SK-N-MC (cell line): Measurements from ENCODE around the gene PARD3B.

Source experiments
- DNase-seq: peaks from one replicate; pipeline ENCODE4 v3.0.0-alpha.2; 2011; ENCODE audit warnings: low read depth, low spot score
- H3K27ac ChIP-seq: fragments of 200-600 bp; sonication (generic); 2 replicates; pipeline ENCODE4 v1.5.1; 2016; ENCODE audit warnings: mixed run types
- H3K36me3 ChIP-seq: fragments of 200-600 bp; sonication (generic); 2 replicates; pipeline ENCODE4 v1.6.1; 2017; ENCODE audit warnings: antibody characterized with exemption, low read length, mixed read lengths; ENCODE audit not compliant: insufficient read depth
- H3K4me3 ChIP-seq: fragments of 200-600 bp; sonication (generic); 2 replicates; pipeline ENCODE4 v1.5.1; 2016
- H3K9ac ChIP-seq: fragments of 200-600 bp; sonication (generic); 2 replicates; pipeline ENCODE4 v1.8.0; 2017; ENCODE audit warnings: mixed run types, mixed read lengths; ENCODE audit not compliant: insufficient read length
- H3K9me3 ChIP-seq: fragments of 200-600 bp; sonication (generic); 2 replicates; pipeline ENCODE4 v1.6.1; 2017; ENCODE audit warnings: low read depth, mild to moderate bottlenecking, antibody characterized with exemption, low read length, moderate library complexity, mixed read lengths
- EZH2 ChIP-seq: fragments of 200-600 bp; sonication (generic); IDR thresholded peaks from one replicate; pipeline ENCODE4 v1.6.1; 2017; ENCODE audit warnings: antibody characterized with exemption
- FOXP2 ChIP-seq: optimal IDR thresholded peaks from 2 replicates; pipeline ENCODE3; 2011; ENCODE audit warnings: mild to moderate bottlenecking, moderate library complexity; ENCODE audit not compliant: insufficient read depth; ENCODE audit errors: extremely low read length, control extremely low read depth
- POLR2AphosphoS5 ChIP-seq: IDR thresholded peaks from 2 replicates; pipeline ENCODE4 v1.6.1; 2012; ENCODE audit warnings: mild to moderate bottlenecking, low read depth, low read length, borderline replicate concordance

The PARD3B gene

DNA sequence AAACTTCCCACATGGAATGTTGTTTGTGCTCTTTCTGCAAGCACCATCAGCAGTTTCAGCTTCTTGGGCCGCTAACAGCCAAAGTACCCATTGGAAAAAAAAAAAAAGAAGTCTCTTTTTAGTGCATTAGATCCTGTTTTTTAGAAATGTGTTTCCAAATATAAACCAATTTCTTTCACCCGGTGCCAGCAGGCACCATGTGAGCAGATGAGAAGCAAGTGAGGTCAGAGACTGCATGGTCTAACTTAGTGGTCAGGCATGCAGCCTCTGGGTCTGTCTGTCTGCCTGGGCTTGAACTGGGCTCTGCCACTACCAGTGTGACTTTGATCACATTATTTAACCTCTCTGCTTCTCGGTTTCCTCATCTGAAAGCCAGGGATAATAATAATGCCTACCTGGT, 1061.9 kb downstream of the PARD3B start:
- TF ChIP-seq EZH2 (no peak), FOXP2 (no peak), POLR2AphosphoS5 (no peak)
- no peak overlapping the region for H3K9ac ChIP-seq
- no peak for DNase-seq
- no peak overlapping the region for H3K27ac ChIP-seq
- H3K9me3 ChIP-seq, result no peaks in the 10 kb centered on the region
- H3K36me3 ChIP-seq, result no peaks in the 10 kb centered on the region
- no peak overlapping the region for H3K4me3 ChIP-seq

GRCh38 chr2:205609113-205609512, 1063.8 kb downstream of the PARD3B start:
- Histone ChIP-seq H3K9me3 (no peaks in the 10 kb centered on the region), H3K4me3 (no peak overlapping the region), H3K9ac (no peak overlapping the region), H3K27ac (no peak overlapping the region), H3K36me3 (no peaks in the 10 kb centered on the region)
- DNase-seq, result no peak
- TF ChIP-seq POLR2AphosphoS5, result no peak
- TF ChIP-seq FOXP2, result no peak
- TF ChIP-seq EZH2, result no peak

DNA sequence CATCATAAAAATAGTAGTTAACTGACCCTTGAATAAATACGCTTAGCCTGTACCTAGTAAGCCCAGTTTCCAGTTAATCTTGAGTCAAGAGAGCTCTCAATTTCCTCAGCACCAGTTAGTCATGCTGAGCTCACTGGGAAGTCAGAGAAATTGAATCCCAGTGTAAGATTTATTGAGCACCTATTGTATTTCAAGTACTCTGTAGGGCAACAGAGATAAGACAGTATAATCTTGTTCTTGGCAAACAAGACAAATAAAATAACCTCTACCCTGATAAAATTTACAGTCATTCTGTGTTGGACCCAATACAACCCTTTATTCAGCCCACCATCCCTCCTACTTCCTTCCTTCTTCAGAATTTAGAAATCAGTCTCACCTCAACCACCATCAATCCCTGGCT, 1065.2 kb downstream of the PARD3B start:
- no peaks in the 10 kb centered on the region for H3K9me3 ChIP-seq
- H3K27ac ChIP-seq, result no peak overlapping the region
- DNase-seq, result no peak

GRCh38 chr2:205612636-205613035, 1067.4 kb downstream of the PARD3B start:
- no peak for TF ChIP-seq FOXP2
- no peak for TF ChIP-seq POLR2AphosphoS5
- TF ChIP-seq EZH2, result no peak
- H3K9me3 ChIP-seq, result no peaks in the 10 kb centered on the region
- H3K36me3 ChIP-seq, result no peaks in the 10 kb centered on the region
- H3K27ac ChIP-seq, result peak overlapping the region; percentile 25; the same call in 1 of the 2 replicates
- H3K9ac ChIP-seq, result no peak overlapping the region
- DNase-seq, result no peak
- 0 out of 2 replicates have a peak overlapping the region, but pooled peaks have one; percentile 6 for H3K4me3 ChIP-seq

More for the DNA sequence above, 1065.2 kb downstream of the PARD3B start:
- Histone ChIP-seq H3K4me3 (no peak overlapping the region), H3K36me3 (no peaks in the 10 kb centered on the region), H3K9ac (no peak overlapping the region)
- no peak for TF ChIP-seq FOXP2
- no peak for TF ChIP-seq EZH2
- no peak for TF ChIP-seq POLR2AphosphoS5

DNA sequence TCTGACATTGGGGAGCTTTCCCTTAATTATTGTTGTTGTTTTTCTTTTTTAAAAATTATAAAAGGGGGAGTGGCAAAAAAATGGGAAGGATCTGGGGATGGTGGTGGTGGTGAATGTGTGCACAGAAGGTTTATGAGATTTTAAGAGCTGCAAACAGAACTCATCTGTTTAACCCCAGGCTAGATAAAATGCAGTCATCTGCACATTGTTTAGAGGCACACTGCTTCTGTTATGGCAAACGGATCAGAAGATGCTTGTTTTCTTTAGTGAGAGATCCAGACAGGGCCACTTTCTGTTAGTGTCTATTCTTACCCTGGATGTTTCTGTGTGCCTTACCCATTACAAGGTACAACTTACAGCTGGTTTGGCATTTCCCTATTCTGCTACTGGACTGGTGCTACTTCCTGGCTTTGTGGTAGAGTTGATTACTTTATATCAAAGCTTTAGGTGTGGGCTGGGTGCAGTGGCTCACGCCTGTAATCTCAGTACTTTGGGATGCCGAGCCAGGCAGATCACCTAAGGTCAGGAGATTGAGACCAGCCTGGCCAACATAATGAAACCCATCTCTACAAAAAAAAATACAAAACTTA, 1068.8 kb downstream of the PARD3B start:
- no peak overlapping the region for H3K9ac ChIP-seq
- DNase-seq, result no peak
- no peaks in the 10 kb centered on the region for H3K9me3 ChIP-seq
- no peaks in the 10 kb centered on the region for H3K36me3 ChIP-seq
- H3K4me3 ChIP-seq, result no peak overlapping the region
- TF ChIP-seq POLR2AphosphoS5, result no peak
- no peak for TF ChIP-seq EZH2
- TF ChIP-seq FOXP2, result no peak
- no peak overlapping the region for H3K27ac ChIP-seq

DNA sequence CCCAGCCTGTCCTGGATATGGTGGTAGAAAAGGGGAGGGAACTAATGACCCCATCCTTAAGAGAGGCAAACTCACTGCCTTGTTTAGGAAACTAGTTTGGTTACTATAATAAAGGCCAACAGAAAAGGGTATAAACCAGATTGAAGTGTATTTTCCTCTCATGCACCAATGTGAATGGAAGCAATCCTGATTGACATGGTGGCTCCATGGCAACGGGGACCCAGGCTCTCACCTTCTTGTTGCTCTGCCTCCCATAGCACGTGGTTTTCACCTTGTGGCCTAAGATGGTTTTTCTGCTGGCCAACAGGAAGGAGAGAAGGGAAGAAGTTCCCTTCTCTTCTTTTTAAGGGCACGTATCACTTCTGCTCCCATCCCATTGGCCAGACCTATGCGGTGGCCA, 1069.7 kb downstream of the PARD3B start:
- H3K9ac ChIP-seq, result no peak overlapping the region
- DNase-seq, result no peak
- TF ChIP-seq EZH2 (no peak), POLR2AphosphoS5 (no peak), FOXP2 (no peak)
- H3K27ac ChIP-seq, result no peak overlapping the region
- no peaks in the 10 kb centered on the region for H3K36me3 ChIP-seq
- no peaks in the 10 kb centered on the region for H3K9me3 ChIP-seq
- H3K4me3 ChIP-seq, result no peak overlapping the region

- DNase-seq, result no peak
- TF ChIP-seq POLR2AphosphoS5 (no peak), EZH2 (no peak), FOXP2 (no peak)
- Histone ChIP-seq H3K36me3 (no peaks in the 10 kb centered on the region), H3K9ac (no peak overlapping the region), H3K4me3 (no peak overlapping the region), H3K27ac (no peak overlapping the region), H3K9me3 (no peaks in the 10 kb centered on the region)
These were observed 1072.6 kb downstream of the PARD3B start for GRCh38 chr2:205617905-205618304.

DNA sequence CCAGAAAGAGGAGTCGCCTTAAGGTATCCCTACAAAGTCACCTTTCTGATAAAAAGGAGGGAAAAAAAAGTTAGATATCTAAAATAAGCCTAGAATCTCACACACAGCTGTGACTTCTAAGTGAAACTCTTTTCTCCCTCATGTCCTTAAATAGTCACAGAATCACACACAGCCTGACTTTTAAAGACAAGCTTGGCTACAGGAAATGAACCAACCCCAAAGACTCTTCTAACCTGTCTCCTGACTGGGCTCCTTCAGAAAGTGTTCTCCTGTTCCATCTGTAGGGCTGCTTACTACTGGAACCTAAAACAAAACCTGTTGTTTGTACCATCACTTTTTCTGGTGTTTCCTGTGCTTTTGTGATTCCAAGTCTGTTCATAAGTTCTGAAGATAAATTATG, 1074.3 kb downstream of the PARD3B start:
- H3K9me3 ChIP-seq, result no peaks in the 10 kb centered on the region
- no peak for TF ChIP-seq FOXP2
- TF ChIP-seq EZH2, result no peak
- TF ChIP-seq POLR2AphosphoS5, result no peak
- H3K9ac ChIP-seq, result no peak overlapping the region
- H3K27ac ChIP-seq, result no peak overlapping the region
- DNase-seq, result no peak
- no peaks in the 10 kb centered on the region for H3K36me3 ChIP-seq
- no peak overlapping the region for H3K4me3 ChIP-seq

- no peak for DNase-seq
- Histone ChIP-seq H3K36me3 (no peaks in the 10 kb centered on the region), H3K9ac (no peak overlapping the region), H3K27ac (no peak overlapping the region), H3K4me3 (no peak overlapping the region), H3K9me3 (no peaks in the 10 kb centered on the region)
- TF ChIP-seq FOXP2, result no peak
- TF ChIP-seq POLR2AphosphoS5, result no peak
- TF ChIP-seq EZH2, result no peak
These were observed 1081.8 kb downstream of the PARD3B start for GRCh38 chr2:205627085-205627484.

GRCh38 chr2:205628422-205628821, 1083.1 kb downstream of the PARD3B start:
- no peak overlapping the region for H3K27ac ChIP-seq
- no peaks in the 10 kb centered on the region for H3K9me3 ChIP-seq
- no peak overlapping the region for H3K4me3 ChIP-seq
- no peak for DNase-seq
- no peak for TF ChIP-seq FOXP2
- TF ChIP-seq POLR2AphosphoS5, result no peak
- no peak for TF ChIP-seq EZH2
- H3K36me3 ChIP-seq, result no peaks in the 10 kb centered on the region
- H3K9ac ChIP-seq, result no peak overlapping the region
